Measurements from ENCODE around the gene AQP12B.

- TF ChIP-seq, protein P1, sequence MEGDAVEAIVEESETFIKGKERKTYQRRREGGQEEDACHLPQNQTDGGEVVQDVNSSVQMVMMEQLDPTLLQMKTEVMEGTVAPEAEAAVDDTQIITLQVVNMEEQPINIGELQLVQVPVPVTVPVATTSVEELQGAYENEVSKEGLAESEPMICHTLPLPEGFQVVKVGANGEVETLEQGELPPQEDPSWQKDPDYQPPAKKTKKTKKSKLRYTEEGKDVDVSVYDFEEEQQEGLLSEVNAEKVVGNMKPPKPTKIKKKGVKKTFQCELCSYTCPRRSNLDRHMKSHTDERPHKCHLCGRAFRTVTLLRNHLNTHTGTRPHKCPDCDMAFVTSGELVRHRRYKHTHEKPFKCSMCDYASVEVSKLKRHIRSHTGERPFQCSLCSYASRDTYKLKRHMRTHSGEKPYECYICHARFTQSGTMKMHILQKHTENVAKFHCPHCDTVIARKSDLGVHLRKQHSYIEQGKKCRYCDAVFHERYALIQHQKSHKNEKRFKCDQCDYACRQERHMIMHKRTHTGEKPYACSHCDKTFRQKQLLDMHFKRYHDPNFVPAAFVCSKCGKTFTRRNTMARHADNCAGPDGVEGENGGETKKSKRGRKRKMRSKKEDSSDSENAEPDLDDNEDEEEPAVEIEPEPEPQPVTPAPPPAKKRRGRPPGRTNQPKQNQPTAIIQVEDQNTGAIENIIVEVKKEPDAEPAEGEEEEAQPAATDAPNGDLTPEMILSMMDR (IDR thresholded peaks at IDR 0.05; ENCODE audit: low read depth, low read length) = no peak
- TF ChIP-seq MAX (IDR thresholded peaks at IDR 0.05; ENCODE audit: low read depth, low read length) (no peak), POLR2A (IDR thresholded peaks at IDR 0.05; ENCODE audit: extremely low read depth, insufficient read length) (no peak), MYC (IDR thresholded peaks at IDR 0.05; ENCODE audit: low read depth, low read length) (no peak)
Observed at GRCh38 chr2:240727913-240728312, 45.2 kb upstream of the AQP12B start.

All from NB4 (cell line).